Left kidney (tissue), 2 donors: ENCODE measurements around the gene ACSBG1. TPM values are rescaled to one million over a fixed set of nuclear protein-coding genes. Genes with fewer than 3 reads are reported as not detected.

Experiments used
- DNase-seq: peaks from one replicate; pipeline ENCODE4 v3.0.0-alpha.2; 2013
- polyA plus RNA-seq: library from polyadenylated mRNA; unstranded; fragments of 120-200 nt; gene quantifications from one replicate; pipeline ENCODE4 v1.2.1, GENCODE V29; 2013; ENCODE audit not compliant: insufficient read length

The ACSBG1 gene
- polyA plus RNA-seq, 1 donor, result 1.4 TPM

DNA sequence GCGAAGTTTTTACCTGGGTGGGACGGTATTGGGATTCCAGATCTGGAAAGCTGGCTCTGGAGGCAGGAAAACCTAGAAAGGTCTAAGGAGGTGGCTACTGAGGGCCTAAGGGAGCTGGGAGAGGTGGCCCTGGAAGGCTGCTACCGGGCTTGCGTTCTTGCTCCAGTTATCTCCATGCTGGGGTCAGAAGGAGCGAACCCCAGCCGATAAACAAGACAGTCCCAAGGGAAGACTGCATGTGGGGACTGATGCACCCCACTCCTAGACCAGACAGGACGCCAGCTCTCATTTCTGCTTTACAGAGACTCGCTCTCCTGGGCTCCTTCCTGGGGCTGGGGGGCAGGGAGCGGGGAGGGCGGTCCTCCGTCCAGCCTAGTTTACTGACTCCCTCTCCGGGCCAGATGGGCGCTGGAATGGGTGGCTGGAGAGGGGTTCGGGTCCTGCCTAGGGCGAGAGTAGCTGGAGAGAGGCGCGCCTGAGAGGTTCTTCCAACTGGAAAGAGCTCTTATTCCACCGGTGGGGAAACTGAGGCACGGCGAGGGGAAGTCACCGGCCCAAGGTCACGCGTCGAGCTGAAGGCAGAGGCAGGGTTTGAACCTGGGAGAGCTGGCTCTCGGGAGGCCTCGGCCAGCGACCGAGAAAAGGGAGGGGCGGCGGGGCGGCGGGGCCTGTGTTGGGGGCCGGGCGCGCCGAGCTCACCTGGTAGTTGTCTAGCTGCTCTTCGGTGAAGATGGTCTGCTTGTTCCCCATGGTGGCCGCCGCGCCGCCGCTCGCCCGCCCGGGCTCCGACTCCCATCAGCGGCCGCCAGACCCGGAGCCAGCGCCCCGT is 103.7 kb downstream of the ACSBG1 start:
- DNase-seq, result no peak

- DNase-seq, result no peak
Observed at GRCh38 chr15:78129751-78130287, 104.5 kb downstream of the ACSBG1 start.

DNA sequence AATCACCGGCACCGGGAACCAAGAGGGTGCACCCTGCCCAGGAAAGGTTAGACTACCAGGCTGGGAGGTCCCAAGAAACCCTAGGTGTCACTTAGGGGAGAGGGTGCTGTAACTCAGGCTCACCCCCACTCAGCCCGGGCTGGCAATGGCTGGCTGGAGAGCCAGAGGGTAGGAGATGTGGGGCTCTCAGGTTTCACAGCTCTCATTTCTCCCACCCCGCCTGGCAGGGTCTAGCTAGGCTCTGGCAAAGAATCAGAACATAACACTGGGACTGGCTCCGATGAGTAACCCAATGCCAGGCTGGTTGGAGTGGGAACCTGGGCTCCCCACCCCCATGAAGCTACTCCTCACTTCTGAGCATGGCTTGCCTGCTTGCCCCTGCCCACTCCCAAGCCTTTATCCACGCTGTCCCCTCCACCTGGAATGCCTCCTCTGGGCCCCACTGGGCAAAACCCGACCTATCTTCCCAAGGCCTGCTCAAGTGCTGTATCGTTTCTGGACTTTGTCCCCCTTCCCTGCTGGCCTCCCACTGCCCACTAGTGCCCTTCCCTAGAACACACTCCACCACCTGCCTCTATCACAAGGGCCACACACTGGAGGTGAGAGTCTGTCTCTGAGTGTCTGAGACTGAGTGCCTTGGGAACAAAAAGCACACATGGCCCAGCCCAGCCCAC is 105.2 kb downstream of the ACSBG1 start:
- no peak for DNase-seq

DNA sequence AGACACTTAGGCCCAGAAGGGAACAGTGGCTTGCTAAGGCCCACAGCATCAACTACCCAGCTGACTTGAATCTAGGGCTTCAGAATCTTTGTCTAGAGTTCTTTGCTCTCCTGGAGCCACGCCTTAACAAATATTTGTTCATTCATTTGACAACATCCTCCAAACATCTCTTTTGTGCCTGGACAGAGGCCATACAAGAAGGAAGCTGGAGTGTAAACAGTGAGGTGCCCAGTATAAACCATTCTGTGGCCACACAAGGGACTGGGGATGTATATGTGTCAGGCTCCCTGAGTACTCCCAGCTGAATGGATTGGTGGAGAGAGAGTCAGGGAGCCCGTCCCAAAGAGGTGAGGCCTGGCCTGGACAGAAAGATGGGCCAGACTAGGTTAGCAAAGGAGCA is 106.5 kb downstream of the ACSBG1 start:
- DNase-seq, result no peak

DNA sequence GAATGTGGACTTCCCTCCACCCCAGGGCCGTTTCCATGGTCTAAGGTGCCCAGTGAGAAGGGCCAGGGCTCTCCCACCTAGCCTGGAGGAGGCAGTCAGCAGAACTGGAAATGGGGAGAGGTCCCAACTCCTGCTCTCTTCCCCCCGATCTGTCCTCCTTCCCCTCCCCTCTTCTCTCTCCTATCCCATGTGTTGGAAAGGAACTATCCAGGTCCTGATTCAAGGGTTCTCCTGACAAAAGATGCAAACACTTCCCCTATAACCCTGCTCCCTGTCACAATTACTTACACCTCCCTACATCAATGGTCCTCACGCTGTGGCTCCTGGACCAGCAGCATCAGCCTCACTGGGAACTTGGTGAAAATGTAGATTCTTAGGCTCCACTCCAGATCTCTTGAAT is 109.1 kb downstream of the ACSBG1 start:
- DNase-seq, result no peak

DNA sequence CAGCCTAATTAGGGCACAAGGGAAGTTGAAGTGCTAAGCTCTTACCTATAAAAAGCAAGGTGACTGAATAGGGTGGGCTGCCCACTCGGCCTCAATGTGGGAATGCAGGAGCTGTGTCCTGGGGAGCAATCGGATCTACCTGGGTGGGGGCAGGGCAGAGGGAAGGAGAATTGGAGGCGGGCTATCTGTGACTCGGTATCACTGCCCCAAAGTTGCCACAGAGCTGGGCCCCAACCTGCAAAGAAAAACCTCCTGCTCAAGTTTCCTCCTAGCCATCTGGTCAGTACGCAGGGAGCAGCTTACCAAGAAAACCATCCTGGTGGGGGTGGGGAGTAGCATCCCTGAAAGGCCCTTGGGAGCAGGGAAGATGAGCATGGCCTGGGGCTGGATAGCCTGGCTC is 113.8 kb downstream of the ACSBG1 start:
- no peak for DNase-seq

Other genes starting within 250 kb of the ACSBG1 start
- gene TBC1D2B, start 156.9 kb downstream of the ACSBG1 start, polyA plus RNA-seq, result 30.8 TPM
- gene SH2D7, start 142.0 kb downstream of the ACSBG1 start, polyA plus RNA-seq, result 0.98 TPM
- 35.2 TPM for gene CIB2, start 103.1 kb downstream of the ACSBG1 start, polyA plus RNA-seq
- 62.4 TPM for gene IDH3A, start 85.2 kb downstream of the ACSBG1 start, polyA plus RNA-seq
- gene DNAJA4, start 30.0 kb upstream of the ACSBG1 start, polyA plus RNA-seq, result 37.6 TPM
- 131 TPM for gene SKIC8, start 65.0 kb upstream of the ACSBG1 start, polyA plus RNA-seq
- gene CRABP1, start 105.8 kb upstream of the ACSBG1 start, polyA plus RNA-seq, result 32.3 TPM
- 86.9 TPM for gene IREB2, start 203.7 kb upstream of the ACSBG1 start, polyA plus RNA-seq